Karpas-422 (cell line): Measurements from ENCODE around the gene MPC1L. TPM values are rescaled to one million over a fixed set of nuclear protein-coding genes. Genes with fewer than 3 reads are reported as not detected.
"Not testable (repeated sequence)": the region's sequence is repeated elsewhere in the genome, so short reads cannot be mapped to it uniquely, and the experiment has no call there.

Source experiments
- DNase-seq: peaks from one replicate; pipeline ENCODE4 v3.0.0-alpha.2; 2015
- H2AFZ ChIP-seq: fragments of 200-600 bp; sonication (generic); 2 replicates; pipeline ENCODE4 v1.6.1; 2014; ENCODE audit warnings: antibody characterized with exemption, low read length, mixed read lengths
- H3K27ac ChIP-seq: fragments of 200-600 bp; sonication (generic); 2 replicates; pipeline ENCODE4 v1.5.1; 2014; ENCODE audit warnings: mild to moderate bottlenecking, low read length, moderate library complexity
- H3K27me3 ChIP-seq: fragments of 200-600 bp; sonication (generic); 2 replicates; pipeline ENCODE4 v1.6.1; 2014; ENCODE audit warnings: low read length, mixed read lengths
- H3K36me3 ChIP-seq: fragments of 200-600 bp; sonication (generic); 2 replicates; pipeline ENCODE4 v1.6.1; 2014; ENCODE audit warnings: low read length, mixed read lengths; ENCODE audit not compliant: insufficient read depth
- H3K4me1 ChIP-seq: fragments of 200-600 bp; sonication (generic); 2 replicates; pipeline ENCODE4 v1.6.1; 2014; ENCODE audit warnings: mild to moderate bottlenecking, low read length, mixed read lengths
- H3K4me2 ChIP-seq: fragments of 200-600 bp; sonication (generic); 2 replicates; pipeline ENCODE4 v1.6.1; 2014; ENCODE audit warnings: low read length, low read depth, mild to moderate bottlenecking; ENCODE audit not compliant: poor library complexity, severe bottlenecking
- H3K4me3 ChIP-seq: fragments of 200-600 bp; sonication (generic); 2 replicates; pipeline ENCODE4 v1.5.1; 2014; ENCODE audit warnings: mild to moderate bottlenecking, antibody characterized with exemption, low read length, mixed read lengths
- H3K79me2 ChIP-seq: fragments of 200-600 bp; sonication (generic); 2 replicates; pipeline ENCODE4 v1.6.1; 2014; ENCODE audit warnings: mild to moderate bottlenecking, low read length, mixed read lengths
- H3K9ac ChIP-seq: fragments of 200-600 bp; sonication (generic); 2 replicates; pipeline ENCODE4 v1.6.0; 2014; ENCODE audit warnings: low read length
- H3K9me2 ChIP-seq: fragments of 200-600 bp; sonication (generic), shearing (Covaris generic); replicated peaks from 2 replicates; pipeline ENCODE4 v1.6.0; 2014; ENCODE audit warnings: mild to moderate bottlenecking, low read length, moderate library complexity; ENCODE audit not compliant: insufficient read depth
- H3K9me3 ChIP-seq: fragments of 300-700, 200-600 bp; sonication (generic); 2 replicates; pipeline ENCODE4 v1.6.1; 2014; ENCODE audit warnings: low read length, mixed read lengths
- H4K20me1 ChIP-seq: fragments of 200-600 bp; sonication (generic); 2 replicates; pipeline ENCODE4 v1.6.1; 2014; ENCODE audit warnings: mild to moderate bottlenecking, antibody characterized with exemption, low read length, low read depth; ENCODE audit not compliant: insufficient read depth
- total RNA-seq: library from RNA; depleted of rRNA; stranded (reverse); fragments of >200 nt; shearing (Covaris generic); gene quantifications from 2 replicates; pipeline ENCODE4 v1.2.3, GENCODE V29; 2014; ENCODE audit warnings: low replicate concordance; rRNA removed

MPC1L gene
- total RNA-seq = not detected in 2 replicates

DNA sequence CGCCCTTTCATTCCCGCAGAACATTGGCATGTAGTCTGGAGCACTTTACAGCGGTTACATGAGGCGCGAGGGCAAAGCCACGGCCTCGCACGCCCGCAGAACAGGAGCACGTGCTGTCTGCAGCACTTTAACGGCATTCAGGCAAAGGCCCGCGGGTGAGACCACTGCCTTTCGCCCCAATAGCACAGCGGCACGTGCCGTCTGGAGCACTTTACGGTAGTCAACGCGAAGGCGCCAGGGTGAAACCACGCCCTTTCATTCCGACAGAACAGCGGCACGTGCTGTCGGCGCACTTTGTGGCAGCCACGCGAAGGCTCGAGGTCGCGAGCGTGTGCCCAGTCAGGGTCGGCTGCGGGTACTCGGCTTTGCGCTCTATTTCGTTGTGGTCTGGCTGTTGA lies at the start of gene MPC1L:
Gene MPC1L, plus strand, starts transcription at position 290 of the 398 bp plus-strand sequence. CDS start 138 bp downstream, outside the sequence.
- no peak within 1 kb of the TSS for H3K4me2 ChIP-seq
- H3K9me3 ChIP-seq = no peaks in the 10 kb centered on the region
- 0 out of 2 replicates have a peak, but pooled peaks cover 4% of the 10 kb centered on the region for H4K20me1 ChIP-seq
- no peaks in the 10 kb centered on the region for H3K27me3 ChIP-seq
- H3K79me2 ChIP-seq = no peaks in the 10 kb centered on the region
- no peaks in the 10 kb centered on the region for H3K9me2 ChIP-seq
- DNase-seq = no peak
- peaks cover under 1% of the 10 kb centered on the region; the same call in 1 of the 2 replicates for H3K36me3 ChIP-seq
- H3K4me1 ChIP-seq = no peaks in the 10 kb centered on the region
- no peak within 1 kb of the TSS for H3K9ac ChIP-seq
- no peak within 1 kb of the TSS for H3K27ac ChIP-seq
- H3K4me3 ChIP-seq = no peak within 1 kb of the TSS
- no peak within 1 kb of the TSS for H2AFZ ChIP-seq

DNA sequence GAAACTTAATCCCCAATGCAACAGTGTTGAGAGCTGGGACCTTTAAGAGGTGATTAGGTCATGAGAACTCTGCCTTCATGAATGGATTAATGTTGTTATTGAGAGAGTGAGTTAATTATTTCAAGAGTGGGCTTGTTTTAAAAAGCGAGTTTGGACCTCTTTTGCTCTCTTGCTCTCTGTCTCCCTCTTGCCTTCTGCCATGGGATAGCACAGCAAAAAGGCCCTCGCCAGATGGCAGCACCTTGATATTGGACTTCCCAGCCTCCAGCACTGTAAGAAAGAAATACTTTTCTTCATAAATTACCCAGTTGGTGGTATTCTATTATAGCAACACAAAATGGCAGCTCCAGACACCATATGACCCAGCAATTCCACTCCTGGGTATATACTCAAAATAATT lies 49.5 kb upstream of the MPC1L start:
- Histone ChIP-seq H2AFZ (peak overlapping the region; percentile 66; the same call in 1 of the 2 replicates), H3K4me1 (peaks cover 5% of the 10 kb centered on the region), H3K4me2 (no peak overlapping the region), H3K9ac (no peak overlapping the region), H3K79me2 (no peaks in the 10 kb centered on the region), H3K36me3 (no peaks in the 10 kb centered on the region), H3K4me3 (no peak overlapping the region), H3K9me3 (no peaks in the 10 kb centered on the region), H3K27ac (no peak overlapping the region), H4K20me1 (no peaks in the 10 kb centered on the region), H3K9me2 (no peaks in the 10 kb centered on the region), H3K27me3 (no peaks in the 10 kb centered on the region)
- DNase-seq = peak; percentile 84

DNA sequence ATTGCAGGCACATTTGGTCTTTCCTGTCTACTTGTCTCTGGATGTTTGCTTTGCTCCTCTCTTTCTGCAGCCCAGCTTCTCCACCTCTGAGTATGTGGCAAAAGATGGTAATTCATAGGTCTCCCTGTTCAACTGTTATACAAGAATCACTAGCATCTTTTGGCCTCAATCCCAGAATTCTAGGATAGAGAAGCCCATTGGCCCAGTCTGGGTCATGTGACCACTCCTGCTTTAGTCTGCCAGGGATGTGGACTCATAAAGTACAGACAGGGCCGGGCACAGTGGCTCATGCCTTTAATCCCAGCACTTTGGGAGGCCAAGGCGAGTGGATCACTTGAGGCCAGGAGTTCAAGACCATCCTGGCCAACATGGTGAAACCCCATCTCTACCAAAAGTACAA lies 47.8 kb upstream of the MPC1L start:
- DNase-seq, H3K36me3 ChIP-seq, H3K9ac ChIP-seq, H4K20me1 ChIP-seq, H3K9me3 ChIP-seq, H3K4me3 ChIP-seq, H3K9me2 ChIP-seq, H3K79me2 ChIP-seq, H3K27ac ChIP-seq, H3K27me3 ChIP-seq, H3K4me1 ChIP-seq, H2AFZ ChIP-seq, H3K4me2 ChIP-seq: not testable (repeated sequence)

DNA sequence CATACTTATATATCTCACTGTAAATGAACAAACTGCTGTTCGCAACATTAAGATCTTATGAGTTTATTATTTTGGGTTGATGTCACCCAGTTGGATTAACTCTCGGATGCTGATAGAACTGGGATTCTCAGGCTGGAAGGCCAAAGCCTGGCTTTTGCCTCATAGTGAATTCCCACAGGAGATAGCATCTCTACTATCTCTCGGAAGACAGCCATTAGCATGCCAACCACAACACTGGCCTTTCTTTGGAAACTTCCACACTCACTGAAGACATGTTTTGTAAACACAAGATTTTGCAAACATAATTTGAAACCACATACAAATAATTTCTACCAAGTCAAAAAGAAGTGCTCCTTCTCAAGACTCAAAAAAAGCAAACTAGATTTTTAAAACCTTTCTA lies 46.9 kb upstream of the MPC1L start:
- Histone ChIP-seq H3K36me3 (no peaks in the 10 kb centered on the region), H3K9me3 (no peaks in the 10 kb centered on the region)

DNA sequence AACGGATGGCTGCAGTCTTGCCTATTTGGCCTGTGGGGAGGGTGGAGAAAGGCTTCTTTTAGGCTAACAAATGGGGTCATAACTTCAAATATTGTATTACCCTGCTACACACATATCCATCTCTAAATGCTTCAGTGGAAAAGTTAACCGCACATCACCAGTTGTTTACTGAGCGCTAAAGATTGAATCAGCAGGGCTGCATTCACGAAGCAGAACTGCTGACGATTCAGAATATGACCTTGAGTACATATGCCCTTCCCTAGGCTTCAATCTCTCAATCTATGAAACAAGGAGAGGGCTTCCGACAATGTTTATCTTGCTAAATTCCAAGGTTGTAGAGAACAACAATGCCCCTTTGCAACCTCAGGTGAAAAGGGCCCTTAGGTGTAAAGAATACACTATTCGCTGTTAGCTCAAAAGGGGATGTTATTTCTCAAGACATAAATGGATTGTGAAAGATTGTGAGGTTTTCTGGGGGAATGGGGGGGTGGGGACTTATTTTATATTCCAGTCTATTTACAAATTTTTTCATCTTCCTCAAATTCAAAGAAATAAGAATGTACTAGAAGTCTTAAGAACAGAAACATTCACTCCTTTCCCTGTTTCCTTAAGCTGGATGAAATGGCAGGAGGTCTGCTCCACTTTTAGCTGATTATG lies 45.1 kb upstream of the MPC1L start:
- no peak for DNase-seq
- no peak overlapping the region for H3K27ac ChIP-seq
- no peaks in the 10 kb centered on the region for H3K36me3 ChIP-seq
- H3K4me2 ChIP-seq = no peak overlapping the region
- peaks cover 17% of the 10 kb centered on the region for H3K4me1 ChIP-seq
- H3K79me2 ChIP-seq = peaks cover 21% of the 10 kb centered on the region
- H3K9ac ChIP-seq = no peak overlapping the region
- no peaks in the 10 kb centered on the region for H3K9me2 ChIP-seq
- H4K20me1 ChIP-seq = peaks cover 3% of the 10 kb centered on the region; the same call in 1 of the 2 replicates
- H2AFZ ChIP-seq = no peak overlapping the region
- no peaks in the 10 kb centered on the region for H3K9me3 ChIP-seq
- H3K27me3 ChIP-seq = no peaks in the 10 kb centered on the region
- no peak overlapping the region for H3K4me3 ChIP-seq

More for the DNA sequence above, 46.9 kb upstream of the MPC1L start:
- no peaks in the 10 kb centered on the region for H4K20me1 ChIP-seq
- H3K9ac ChIP-seq = no peak overlapping the region
- DNase-seq = no peak
- no peaks in the 10 kb centered on the region for H3K9me2 ChIP-seq
- H3K27ac ChIP-seq = no peak overlapping the region
- H2AFZ ChIP-seq = no peak overlapping the region
- H3K4me2 ChIP-seq = no peak overlapping the region
- H3K4me3 ChIP-seq = no peak overlapping the region
- H3K79me2 ChIP-seq = peaks cover 2% of the 10 kb centered on the region
- H3K27me3 ChIP-seq = no peaks in the 10 kb centered on the region
- peaks cover 4% of the 10 kb centered on the region for H3K4me1 ChIP-seq

DNA sequence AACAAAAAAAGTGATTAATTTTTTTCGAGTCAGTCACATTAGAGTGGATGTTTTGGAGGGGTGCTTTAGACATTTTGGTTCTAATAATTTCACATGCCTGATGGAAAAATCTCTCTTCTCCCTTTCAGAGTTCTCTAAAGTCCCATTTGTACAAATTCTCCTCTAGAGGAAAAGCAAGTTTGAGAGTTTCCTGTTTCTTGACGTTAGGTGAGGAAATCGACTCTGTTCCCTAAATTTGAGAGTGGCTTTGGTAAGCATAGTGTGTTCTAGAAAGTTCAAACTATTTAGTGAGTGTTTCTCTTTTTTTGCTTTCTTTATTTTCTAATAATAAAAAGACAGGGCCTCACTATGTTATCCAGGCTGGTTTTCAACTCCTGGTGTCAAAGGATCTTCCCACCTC lies 44.1 kb upstream of the MPC1L start:
- no peak overlapping the region for H3K9ac ChIP-seq
- H3K79me2 ChIP-seq = peaks cover 30% of the 10 kb centered on the region
- H3K9me3 ChIP-seq = no peaks in the 10 kb centered on the region
- H3K9me2 ChIP-seq = no peaks in the 10 kb centered on the region
- H3K27ac ChIP-seq = no peak overlapping the region
- DNase-seq = no peak
- H3K4me2 ChIP-seq = no peak overlapping the region
- no peak overlapping the region for H2AFZ ChIP-seq
- H3K4me3 ChIP-seq = no peak overlapping the region
- peaks cover 3% of the 10 kb centered on the region; the same call in 1 of the 2 replicates for H4K20me1 ChIP-seq
- H3K4me1 ChIP-seq = peaks cover 17% of the 10 kb centered on the region
- H3K36me3 ChIP-seq = no peaks in the 10 kb centered on the region
- H3K27me3 ChIP-seq = no peaks in the 10 kb centered on the region

DNA sequence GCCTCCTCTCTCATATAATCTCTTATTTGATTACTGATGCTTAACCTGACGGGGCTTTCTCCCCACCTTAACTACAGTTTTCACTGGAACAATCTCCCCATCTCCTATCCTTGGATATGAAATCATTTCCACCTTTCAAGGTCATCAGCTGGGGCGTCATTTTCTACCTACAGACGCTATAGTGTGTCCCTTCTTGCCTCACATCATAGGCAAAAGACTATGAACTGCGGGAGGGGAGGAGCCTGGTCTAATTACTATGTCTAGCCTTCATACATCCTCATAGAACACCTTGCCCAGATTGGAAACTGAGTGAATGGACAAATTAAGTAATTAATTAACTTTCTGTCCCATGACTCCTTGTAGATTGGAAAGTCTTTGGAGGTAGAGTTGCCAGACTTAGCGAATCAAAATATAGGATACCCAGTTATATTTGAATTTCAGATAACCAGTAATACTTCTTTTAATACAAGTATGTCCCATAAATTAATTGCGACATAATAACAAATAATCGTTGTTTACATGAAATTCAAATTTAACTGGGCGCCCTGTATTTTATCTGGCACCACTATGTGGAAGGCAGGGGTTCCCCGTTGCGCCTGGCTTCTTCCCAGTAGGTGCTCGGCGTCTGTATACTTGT lies 43.2 kb upstream of the MPC1L start:
- H3K4me1 ChIP-seq = peaks cover 17% of the 10 kb centered on the region
- H3K27me3 ChIP-seq = no peaks in the 10 kb centered on the region
- H3K9ac ChIP-seq = peak overlapping the region; percentile 65
- no peaks in the 10 kb centered on the region for H3K9me3 ChIP-seq
- H3K9me2 ChIP-seq = no peaks in the 10 kb centered on the region
- H2AFZ ChIP-seq = no peak overlapping the region
- no peak overlapping the region for H3K27ac ChIP-seq
- peak overlapping the region; percentile 68 for H3K4me2 ChIP-seq
- H3K36me3 ChIP-seq = no peaks in the 10 kb centered on the region
- peak overlapping the region; percentile 70 for H3K4me3 ChIP-seq
- H4K20me1 ChIP-seq = peaks cover 3% of the 10 kb centered on the region; the same call in 1 of the 2 replicates
- peak; percentile 57 for DNase-seq
- peaks cover 35% of the 10 kb centered on the region for H3K79me2 ChIP-seq

DNA sequence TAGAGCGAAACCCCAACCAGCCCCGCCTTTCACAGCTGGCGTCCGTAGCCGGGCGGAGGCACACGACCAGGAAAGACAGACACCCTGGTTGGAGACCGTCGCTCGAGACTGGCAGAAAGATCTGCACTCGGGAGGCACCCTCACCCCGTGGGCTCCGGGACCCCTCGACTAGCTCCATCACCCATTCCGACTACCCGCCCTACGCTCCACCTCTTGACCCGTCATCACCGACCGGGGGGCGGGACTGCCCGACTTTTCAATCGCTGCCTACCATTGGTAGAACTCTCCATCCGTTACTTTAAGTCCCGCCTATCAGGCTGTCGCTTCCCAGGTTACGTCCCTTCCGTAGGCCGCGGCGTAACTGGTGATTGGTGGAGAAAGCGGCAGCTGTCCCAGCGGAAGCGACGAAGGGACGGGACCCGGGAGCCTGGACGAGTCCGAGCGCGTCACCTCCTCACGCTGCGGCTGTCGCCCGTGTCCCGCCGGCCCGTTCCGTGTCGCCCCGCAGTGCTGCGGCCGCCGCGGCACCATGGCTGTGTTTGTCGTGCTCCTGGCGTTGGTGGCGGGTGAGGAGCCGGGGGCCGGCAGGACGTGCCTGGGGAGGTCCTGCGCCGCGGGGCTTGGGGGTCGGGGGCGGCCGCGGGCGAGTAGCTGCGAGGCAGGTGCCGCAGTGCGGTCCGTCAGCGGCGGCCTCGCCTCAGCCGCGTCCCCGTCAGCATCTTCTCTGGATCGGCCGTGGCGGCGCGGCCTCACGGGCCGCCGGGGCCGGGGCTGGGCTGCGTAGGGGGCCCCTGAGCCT lies 42.5 kb upstream of the MPC1L start, which contains the start of gene ATP6AP2:
Gene ATP6AP2, plus strand, starts transcription at position 434 of the 799 bp plus-strand sequence. Its CDS starts 96 bp downstream, at position 530.
- Histone ChIP-seq H3K4me2 (peak within 1 kb of the TSS; percentile 77), H3K36me3 (no peaks in the 10 kb centered on the region), H3K27ac (no peak within 1 kb of the TSS), H4K20me1 (peaks cover 3% of the 10 kb centered on the region; the same call in 1 of the 2 replicates), H3K79me2 (peaks cover 41% of the 10 kb centered on the region), H3K4me1 (peaks cover 17% of the 10 kb centered on the region), H3K4me3 (peak within 1 kb of the TSS; percentile 70), H2AFZ (no peak within 1 kb of the TSS), H3K27me3 (no peaks in the 10 kb centered on the region), H3K9ac (peak within 1 kb of the TSS; percentile 76), H3K9me2 (no peaks in the 10 kb centered on the region), H3K9me3 (no peaks in the 10 kb centered on the region)
- DNase-seq = peak; percentile 97
